GM21619 (cell line): Measurements from ENCODE around the gene FAM219B.
"Not testable (repeated sequence)": the region's sequence is repeated elsewhere in the genome, so short reads cannot be mapped to it uniquely, and the experiment has no call there.

Experiments
- ATAC-seq: cut with Tn5 transposase; IDR thresholded peaks from one replicate; pipeline ENCODE4 v1.9.1; 2021; ENCODE audit not compliant: unreplicated experiment

Gene FAM219B

GRCh38 chr15:74904190-74904805, 2.4 kb downstream of the FAM219B start:
- no peak for ATAC-seq

GRCh38 chr15:74903676-74904075, 3.0 kb downstream of the FAM219B start:
- no peak for ATAC-seq

- no peak for ATAC-seq
Measured at GRCh38 chr15:74902295-74903075, 4.2 kb downstream of the FAM219B start.

- ATAC-seq: no peak
Measured at GRCh38 chr15:74901612-74902063, 5.0 kb downstream of the FAM219B start.

- ATAC-seq: no peak
Measured at GRCh38 chr15:74897300-74897701, 9.3 kb downstream of the FAM219B start.

- ATAC-seq: no peak
Measured at GRCh38 chr15:74896316-74896715, 10.3 kb downstream of the FAM219B start.

GRCh38 chr15:74895830-74896229, 10.8 kb downstream of the FAM219B start:
- ATAC-seq: no peak

- not testable (repeated sequence) for ATAC-seq
Measured at GRCh38 chr15:74894383-74894782, 12.3 kb downstream of the FAM219B start.

GRCh38 chr15:74893627-74894026, 13.0 kb downstream of the FAM219B start:
- no peak for ATAC-seq

GRCh38 chr15:74892931-74893330, 13.7 kb downstream of the FAM219B start:
- no peak for ATAC-seq

- ATAC-seq: no peak
Measured at GRCh38 chr15:74892313-74892712, 14.3 kb downstream of the FAM219B start.

GRCh38 chr15:74891469-74891868, 15.2 kb downstream of the FAM219B start:
- ATAC-seq: no peak

- ATAC-seq: no peak
Measured at GRCh38 chr15:74890665-74890960, 16.0 kb downstream of the FAM219B start.

GRCh38 chr15:74889883-74890664, 16.6 kb downstream of the FAM219B start, which contains the start of gene MPI:
Gene MPI (plus strand): TSS chr15:74890042. CDS start chr15:74890074, 32 bp downstream.
- peak; percentile 90 for ATAC-seq

GRCh38 chr15:74889390-74889882, 17.2 kb downstream of the FAM219B start:
- ATAC-seq: peak; percentile 10

GRCh38 chr15:74888716-74889115, 17.9 kb downstream of the FAM219B start:
- no peak for ATAC-seq

- ATAC-seq: not testable (repeated sequence)
Measured at GRCh38 chr15:74887537-74888193, 19.0 kb downstream of the FAM219B start.

- no peak for ATAC-seq
Measured at GRCh38 chr15:74885461-74885860, 21.2 kb downstream of the FAM219B start.

GRCh38 chr15:74884428-74885223, 22.0 kb downstream of the FAM219B start:
- ATAC-seq: no peak

- no peak for ATAC-seq
Measured at GRCh38 chr15:74882528-74882927, 24.1 kb downstream of the FAM219B start.
